Stimulated activated CD8-positive, alpha-beta memory T cell treated with anti-CD3 and anti-CD28 coated beads, Interleukin-12 subunit alpha, Interleukin-12 subunit beta, amount 100 ng/mL, for 4 hours (primary cell): ENCODE data around the gene CCDC137.

Experiments
- DNase-seq: peaks from one replicate; pipeline ENCODE4 v3.0.0-alpha.2; 2020; ENCODE audit warnings: low read depth

The CCDC137 gene

DNA sequence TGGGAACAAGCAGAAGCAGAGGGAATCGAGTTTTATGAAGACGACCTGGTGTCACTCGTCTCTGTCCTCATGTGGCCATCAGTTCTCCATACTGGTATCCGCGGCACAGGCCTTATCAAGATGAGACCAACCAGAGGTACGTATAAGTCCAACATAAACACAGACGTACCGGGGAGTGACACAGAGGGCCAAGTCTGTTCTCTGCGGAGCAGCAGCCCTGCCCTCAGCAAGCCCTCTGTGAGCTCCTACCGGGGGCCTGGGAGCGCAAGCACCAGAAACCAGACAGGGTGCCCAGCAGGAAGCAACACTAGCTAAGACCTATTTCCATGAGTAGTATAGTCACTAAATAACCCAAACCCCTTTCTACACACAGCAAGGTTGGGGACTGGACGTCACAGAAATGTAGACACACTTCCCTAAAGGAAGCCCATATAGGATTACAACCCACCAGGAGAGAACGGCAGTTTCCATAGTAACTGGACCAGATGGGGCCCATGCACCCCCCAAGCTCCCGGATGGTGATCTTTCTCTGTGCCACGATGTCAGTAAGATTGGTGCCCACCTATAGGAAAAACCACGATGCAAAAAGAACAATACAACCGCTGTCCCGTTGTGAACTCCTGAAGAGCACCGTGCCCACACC, 16.1 kb downstream of the CCDC137 start:
- DNase-seq, result no peak

- DNase-seq, result no peak
These were observed 16.7 kb downstream of the CCDC137 start for GRCh38 chr17:81683208-81683583.

- peak; percentile 96 for DNase-seq
These were observed 17.3 kb downstream of the CCDC137 start, which contains the start of the genes ARL16 and HGS for GRCh38 chr17:81683584-81684441. Gene ARL16, minus strand, starts transcription at chr17:81683797. Its CDS starts 44 bp downstream, at chr17:81683753. Gene HGS, plus strand, starts transcription at chr17:81684011. Its CDS starts 56 bp downstream, at chr17:81684067.

DNA sequence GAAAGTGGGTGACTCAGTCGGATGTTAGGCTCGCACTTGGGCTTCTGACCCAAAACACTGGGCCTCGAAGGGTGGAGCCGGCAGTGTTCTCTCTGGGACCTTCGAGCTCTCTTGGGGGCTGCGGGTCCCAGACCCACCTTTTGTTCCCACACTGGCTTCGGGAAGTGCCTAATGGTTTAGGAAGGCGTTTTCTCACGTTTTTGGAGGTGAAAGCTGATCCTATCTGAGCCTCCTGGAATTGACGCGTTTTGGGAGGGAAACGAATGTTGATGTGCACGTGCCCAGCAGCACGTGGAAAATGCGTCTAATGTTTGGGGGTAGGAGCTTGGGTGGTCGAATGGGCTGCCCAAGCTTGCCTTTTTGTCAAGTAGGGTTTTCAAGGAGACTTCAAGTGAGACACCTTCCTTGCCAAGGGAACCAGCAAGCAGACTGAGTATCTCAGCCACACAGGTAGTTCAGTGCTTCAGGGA, 17.9 kb downstream of the CCDC137 start:
- no peak for DNase-seq

GRCh38 chr17:81685108-81685507, 18.6 kb downstream of the CCDC137 start:
- no peak for DNase-seq

- DNase-seq, result no peak
These were observed 20.1 kb downstream of the CCDC137 start for GRCh38 chr17:81686614-81687013.

- DNase-seq, result no peak
These were observed 21.4 kb downstream of the CCDC137 start for GRCh38 chr17:81687770-81688541.

- no peak for DNase-seq
These were observed 22.1 kb downstream of the CCDC137 start for GRCh38 chr17:81688616-81689015.

- no peak for DNase-seq
These were observed 23.5 kb downstream of the CCDC137 start for GRCh38 chr17:81690066-81690465.

DNA sequence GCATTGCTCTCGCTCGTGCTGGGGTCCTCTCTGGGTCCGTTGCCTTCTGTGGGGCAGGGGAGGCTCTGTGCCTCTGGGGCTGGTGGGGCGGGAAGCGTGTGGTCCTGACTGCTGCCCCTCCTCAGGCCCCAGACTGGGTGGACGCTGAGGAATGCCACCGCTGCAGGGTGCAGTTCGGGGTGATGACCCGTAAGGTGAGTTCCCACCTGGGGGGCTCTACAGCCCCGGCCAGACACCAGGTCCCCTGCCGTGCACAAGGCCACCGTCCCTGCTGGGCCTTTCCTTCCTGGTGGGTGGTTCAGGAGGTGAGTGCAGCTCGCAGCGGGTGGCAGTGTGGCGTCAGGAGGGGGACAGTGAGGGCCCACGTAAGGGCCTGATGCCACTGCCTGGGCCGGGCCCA, 24.0 kb downstream of the CCDC137 start:
- no peak for DNase-seq

DNA sequence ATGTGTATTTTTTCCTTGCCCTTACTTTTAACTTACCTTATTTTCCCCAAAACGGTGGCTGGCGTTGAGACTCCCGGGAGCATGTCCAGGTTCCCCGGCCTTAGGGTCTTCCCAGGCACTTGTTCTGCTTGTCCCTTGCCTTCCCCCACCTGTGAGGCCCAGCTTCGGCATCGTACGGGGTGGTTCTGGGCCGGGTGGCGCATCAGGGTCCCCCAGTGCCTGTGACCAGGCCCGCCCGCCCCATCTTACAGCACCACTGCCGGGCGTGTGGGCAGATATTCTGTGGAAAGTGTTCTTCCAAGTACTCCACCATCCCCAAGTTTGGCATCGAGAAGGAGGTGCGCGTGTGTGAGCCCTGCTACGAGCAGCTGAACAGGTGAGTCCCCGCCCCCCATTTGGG, 24.7 kb downstream of the CCDC137 start:
- no peak for DNase-seq

DNA sequence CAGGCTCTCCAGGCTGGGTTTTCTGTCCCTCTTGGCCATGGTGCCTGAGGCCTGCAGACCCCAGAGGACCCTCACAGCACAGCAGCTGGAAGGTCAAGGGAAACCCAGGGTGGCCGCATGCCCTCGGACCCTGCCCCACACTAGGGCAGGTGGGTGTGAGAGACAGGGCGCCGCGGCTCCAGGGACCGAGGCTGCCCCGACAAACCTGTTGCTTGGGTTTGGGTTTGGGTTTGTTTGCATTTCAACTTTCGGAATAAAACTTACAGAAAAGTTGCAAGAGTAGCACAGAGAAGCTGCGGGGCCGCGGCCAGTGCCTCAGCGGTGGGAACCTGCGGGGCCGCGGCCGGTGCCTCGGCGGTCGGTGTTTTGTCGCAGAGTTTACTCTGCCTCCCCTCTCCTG, 25.1 kb downstream of the CCDC137 start:
- DNase-seq, result no peak

DNA sequence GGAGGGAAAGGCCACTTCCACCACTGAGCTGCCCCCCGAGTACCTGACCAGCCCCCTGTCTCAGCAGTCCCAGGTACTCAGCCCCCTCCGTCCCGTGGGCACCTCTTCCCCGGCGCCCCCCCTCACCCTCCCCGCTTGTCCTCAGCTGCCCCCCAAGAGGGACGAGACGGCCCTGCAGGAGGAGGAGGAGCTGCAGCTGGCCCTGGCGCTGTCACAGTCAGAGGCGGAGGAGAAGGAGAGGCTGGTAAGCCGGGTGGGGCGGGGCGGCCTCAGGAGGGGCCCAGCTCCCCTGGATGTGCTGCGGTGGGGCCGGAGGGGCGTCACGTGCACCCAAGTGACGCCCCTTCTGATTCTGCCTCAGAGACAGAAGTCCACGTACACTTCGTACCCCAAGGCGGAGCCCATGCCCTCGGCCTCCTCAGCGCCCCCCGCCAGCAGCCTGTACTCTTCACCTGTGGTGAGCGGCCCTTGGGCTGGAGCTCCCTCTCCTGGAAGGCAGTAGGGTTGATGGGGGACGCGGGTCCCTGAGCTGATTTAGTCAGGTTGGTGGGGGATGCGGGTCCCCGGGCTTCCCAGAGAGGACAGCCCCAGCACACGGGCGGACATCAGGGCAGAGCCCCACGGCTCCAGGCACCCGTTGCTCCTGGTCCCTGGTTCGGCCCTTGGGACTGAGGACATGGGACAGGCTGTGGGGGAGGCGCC, 27.1 kb downstream of the CCDC137 start:
- no peak for DNase-seq

GRCh38 chr17:81694810-81695209, 28.3 kb downstream of the CCDC137 start:
- no peak for DNase-seq

GRCh38 chr17:81695211-81695610, 28.7 kb downstream of the CCDC137 start:
- no peak for DNase-seq

- DNase-seq, result no peak
These were observed 29.3 kb downstream of the CCDC137 start for GRCh38 chr17:81695801-81696200.

GRCh38 chr17:81696218-81696941, 29.8 kb downstream of the CCDC137 start:
- DNase-seq, result no peak

GRCh38 chr17:81697261-81698044, 30.9 kb downstream of the CCDC137 start:
- DNase-seq, result no peak

DNA sequence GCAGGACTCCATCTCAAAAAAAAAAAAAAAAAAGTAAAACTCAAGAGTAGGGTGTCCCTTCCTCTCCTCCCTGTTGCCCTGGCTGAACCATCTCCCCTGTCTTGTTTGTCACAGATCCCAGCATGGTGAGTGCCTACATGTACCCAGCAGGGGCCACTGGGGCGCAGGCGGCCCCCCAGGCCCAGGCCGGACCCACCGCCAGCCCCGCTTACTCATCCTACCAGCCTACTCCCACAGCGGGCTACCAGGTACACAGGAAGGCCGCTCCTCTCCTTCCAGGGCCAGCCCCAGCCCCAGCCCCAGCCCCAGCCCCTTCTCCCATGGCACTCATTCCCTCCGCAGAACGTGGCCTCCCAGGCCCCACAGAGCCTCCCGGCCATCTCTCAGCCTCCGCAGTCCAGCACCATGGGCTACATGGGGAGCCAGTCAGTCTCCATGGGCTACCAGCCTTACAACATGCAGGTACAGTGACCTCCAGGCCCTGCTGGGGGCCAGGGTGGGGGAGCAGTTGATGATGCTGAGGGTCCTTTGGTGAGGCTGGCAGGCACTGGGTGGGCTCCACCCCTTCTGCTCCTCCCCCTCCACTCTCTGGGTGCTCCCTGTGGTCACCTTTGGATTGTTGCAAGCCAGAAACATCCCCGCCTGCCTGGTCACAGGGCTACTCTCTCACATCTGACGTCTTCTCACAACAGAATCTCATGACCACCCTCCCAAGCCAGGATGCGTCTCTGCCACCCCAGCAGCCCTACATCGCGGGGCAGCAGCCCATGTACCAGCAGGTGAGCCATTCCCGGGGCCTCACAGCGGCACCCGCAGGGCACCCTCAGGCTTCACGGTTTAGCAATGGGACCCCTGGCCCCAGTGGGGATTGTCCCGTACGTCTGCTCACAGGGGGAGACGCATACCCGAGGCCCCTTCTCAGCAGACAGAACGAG, 34.1 kb downstream of the CCDC137 start:
- DNase-seq, result no peak
